CMK (cell line): ENCODE results near the gene MAP2K7.
"Not testable (repeated sequence)": the region's sequence is repeated elsewhere in the genome, so short reads cannot be mapped to it uniquely, and the experiment has no call there.

Experiments
- DNase-seq: peaks from one replicate; pipeline ENCODE4 v3.0.0-alpha.2; 2010; ENCODE audit warnings: low read depth

Gene MAP2K7

GRCh38 chr19:7919610-7920518 lies 16.2 kb downstream of the MAP2K7 start, which contains the start of gene SNAPC2:
Gene SNAPC2 (plus strand): TSS chr19:7920338. CDS start chr19:7920367, 29 bp downstream.
- peak; percentile 91 for DNase-seq

- DNase-seq = peak; percentile 96
These were observed 17.0 kb downstream of the MAP2K7 start for GRCh38 chr19:7920519-7921301.

DNA sequence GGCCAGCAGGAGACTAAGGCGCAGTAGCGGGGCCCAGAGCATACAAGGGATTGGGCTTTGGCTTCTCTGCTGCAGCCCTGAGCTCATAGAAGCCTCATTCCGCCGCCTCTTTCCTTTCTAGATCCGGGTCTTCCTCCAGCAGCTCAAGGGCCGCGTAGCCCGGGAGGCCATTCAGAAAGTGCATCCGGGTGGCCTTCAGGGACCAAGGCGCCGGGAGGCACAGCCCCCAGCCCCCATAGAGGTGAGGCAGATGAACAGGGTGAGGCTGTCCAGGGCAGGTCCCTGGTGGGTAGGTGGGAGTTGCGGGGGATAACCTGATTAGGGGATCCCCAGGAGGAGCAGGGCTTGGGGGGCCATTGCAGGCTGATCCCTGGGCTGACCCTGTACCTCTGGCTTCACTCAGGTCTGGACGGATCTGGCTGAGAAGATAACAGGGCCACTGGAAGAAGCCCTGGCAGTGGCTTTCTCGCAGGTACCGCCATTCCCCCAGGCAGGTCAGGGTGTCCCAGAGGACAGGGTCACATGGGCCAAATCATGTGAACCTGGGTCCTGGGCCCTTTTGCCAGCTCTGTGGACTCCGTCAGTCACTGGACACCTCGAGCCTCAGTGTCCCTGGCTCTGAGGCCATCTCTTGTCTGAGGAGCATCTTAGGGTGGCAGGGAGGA lies 17.8 kb downstream of the MAP2K7 start:
- no peak for DNase-seq

DNA sequence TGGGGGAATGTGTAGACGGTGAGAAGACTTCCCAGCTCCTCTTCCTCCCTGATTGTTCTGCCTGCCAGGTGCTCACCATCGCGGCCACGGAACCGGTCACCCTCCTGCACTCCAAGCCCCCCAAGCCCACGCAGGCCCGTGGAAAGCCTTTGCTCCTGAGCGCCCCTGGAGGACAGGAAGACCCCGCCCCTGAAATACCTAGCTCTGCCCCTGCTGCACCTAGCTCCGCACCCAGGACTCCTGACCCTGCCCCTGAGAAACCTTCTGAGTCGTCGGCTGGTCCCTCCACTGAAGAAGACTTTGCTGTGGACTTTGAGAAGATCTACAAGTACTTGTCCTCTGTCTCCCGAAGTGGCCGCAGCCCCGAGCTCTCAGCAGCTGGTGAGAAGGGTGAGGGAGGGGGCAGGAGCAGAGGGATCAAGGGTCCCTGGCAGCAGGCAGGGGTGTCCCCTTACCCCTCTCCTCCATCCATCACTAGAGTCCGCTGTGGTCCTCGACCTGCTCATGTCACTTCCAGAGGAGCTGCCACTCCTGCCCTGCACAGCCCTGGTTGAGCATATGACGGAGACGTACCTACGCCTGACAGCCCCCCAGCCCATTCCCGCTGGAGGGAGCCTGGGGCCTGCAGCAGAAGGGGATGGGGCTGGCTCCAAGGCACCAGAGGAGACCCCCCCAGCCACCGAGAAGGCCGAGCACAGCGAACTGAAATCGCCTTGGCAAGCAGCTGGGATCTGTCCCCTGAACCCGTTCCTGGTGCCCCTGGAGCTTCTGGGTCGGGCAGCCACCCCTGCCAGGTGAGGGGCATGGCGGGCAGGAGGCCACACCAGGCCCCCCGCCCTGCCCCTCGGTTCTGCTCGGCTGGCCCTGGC lies 18.5 kb downstream of the MAP2K7 start:
- DNase-seq = no peak

GRCh38 chr19:7922836-7923195 lies 19.1 kb downstream of the MAP2K7 start:
- DNase-seq = no peak

DNA sequence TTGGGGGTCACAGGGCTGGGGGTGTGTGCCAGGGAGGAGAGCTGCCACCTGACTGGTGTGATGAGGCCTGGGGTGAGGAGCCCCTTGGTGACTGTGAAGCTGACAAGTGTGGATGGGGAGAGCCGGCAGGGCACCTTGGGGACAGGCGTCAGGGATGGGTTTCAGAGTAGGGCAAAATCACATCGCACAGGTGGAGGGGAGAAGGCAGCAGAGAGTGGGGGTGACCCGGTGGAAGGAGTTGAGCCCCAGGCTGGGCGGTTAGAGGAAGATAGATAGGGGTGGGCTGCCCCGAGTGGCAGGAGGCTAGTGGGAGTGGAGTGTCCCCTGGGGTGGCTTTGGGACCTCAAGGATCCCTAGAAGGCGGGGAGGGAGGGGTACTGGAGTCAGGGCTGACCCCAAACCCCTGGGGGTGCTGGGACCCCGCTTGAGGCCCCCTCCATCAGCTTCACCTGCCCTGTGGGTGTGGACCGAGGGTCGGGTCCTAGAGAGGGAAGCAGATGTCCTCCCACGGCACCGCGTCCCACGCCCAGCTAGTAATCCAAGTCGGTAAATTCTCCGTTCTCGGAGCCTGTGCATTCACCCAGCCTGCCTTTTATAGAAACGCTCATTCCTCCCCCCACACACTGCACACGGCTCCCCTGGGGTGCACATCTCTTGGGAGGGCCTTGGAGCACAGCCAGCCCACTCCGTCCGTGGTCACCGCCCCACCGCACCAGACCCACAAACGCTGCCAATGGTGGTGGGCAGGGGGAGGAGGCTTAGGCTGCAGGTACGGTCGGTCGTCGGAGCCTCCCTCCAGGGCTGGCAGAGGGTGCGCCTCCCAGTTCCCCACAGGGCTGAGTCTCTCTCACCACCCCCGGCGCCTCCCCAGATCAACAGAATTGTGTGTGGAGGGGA lies 19.9 kb downstream of the MAP2K7 start:
- no peak for DNase-seq

DNA sequence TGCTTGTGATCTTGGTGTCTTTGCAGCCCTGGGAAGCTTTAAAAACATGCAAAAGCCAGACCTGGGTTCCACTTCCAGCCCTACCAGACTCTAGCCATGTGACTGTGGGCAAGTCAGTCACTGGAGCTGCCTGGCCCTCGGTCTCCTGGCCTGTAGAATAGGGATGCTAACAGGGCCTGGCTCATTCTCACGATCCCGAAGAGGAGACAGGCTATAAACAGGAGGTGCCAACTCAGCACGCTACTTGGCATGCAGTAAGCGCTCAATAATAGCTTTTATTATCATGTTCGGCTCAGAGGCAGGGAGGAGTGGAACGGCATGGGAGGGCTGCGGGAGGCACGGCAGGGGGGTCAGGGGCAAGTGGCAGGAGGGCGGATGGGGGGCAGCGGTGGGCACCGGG lies 20.6 kb downstream of the MAP2K7 start:
- no peak for DNase-seq

- DNase-seq = no peak
These were observed 21.0 kb downstream of the MAP2K7 start for GRCh38 chr19:7924651-7925170.

- DNase-seq = no peak
These were observed 21.6 kb downstream of the MAP2K7 start for GRCh38 chr19:7925171-7925851.

- DNase-seq = no peak
These were observed 22.5 kb downstream of the MAP2K7 start, which contains the start of gene CTXN1 for GRCh38 chr19:7926021-7926726. Gene CTXN1 (minus strand): TSS chr19:7926135. CDS start chr19:7925538, 597 bp downstream.

DNA sequence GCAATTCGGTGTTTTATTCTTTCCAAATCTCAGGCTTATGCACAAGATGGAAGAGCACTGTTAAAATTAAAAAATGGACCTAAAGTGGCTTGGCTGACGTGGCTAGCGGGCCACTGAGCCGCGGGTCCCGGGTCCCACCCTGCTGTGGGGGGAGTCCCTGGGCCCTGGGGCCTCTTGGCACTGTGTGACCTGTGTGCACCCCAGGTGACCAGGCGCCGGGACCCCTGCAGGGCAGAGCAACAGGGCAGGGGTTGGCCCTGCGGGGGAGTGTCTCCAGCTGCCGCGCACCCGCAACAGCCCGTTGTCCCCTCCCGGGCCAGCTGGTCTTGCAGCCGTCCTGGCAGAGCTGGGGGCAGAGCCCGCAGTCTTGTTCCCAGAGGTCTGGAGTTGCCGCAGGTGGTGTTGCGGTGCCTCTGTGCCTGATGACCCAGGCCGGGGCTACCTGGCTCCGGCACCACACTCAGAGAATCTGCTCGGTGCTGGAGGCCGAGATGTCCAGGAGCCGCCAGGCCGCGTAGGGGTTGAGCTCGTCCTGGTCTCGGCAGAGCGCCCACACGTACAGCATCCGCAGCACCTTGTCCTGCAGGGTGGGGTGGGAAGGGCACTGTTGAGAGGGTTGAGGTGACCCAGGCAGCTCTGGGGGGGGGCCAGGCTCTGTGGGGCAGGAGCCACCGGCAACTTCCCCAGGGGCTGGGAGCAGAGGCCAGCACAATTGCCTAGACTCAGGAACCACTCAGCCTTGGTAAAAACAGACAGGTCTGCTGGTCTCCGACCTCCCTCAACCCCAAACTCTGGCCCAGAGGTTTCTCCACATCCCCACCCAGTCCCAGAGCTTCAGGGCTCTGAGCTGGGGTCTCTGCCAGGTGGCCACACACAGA lies 23.3 kb downstream of the MAP2K7 start:
- no peak for DNase-seq

DNA sequence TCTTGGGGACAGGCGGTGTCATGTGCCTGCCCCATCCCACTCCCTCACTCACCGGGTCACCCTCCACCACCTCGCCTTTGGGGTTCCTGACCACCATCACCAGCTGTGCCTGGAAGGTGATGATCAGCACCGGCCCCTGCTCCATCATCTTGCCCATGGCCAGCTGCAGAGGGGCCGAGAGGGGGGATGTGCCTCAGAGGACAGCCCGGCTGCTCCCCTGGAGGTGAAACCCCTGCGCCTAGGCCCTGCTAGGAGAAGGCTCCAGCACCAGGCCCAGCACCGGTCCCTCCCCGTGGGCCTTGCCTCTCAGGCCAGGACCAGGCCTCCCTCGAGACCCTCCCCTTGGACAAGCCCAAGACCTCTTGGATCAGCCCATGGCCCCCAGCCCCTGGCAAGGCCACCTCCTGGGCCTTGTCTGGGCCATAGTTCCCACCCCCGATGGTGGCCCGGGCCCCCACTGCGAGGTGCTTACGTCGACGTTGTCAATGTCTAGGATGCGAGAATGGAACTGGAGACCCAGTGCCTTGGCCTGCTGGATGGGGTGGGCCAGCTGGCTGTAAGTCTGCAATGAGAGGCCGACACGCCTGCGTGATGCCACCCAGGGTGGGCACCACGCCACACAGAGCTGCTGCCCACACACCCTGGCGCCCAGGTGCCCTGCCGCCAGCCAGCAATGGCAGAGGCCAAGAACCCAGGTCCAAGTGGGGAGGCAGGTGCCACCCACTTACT lies 24.1 kb downstream of the MAP2K7 start:
- DNase-seq = no peak

DNA sequence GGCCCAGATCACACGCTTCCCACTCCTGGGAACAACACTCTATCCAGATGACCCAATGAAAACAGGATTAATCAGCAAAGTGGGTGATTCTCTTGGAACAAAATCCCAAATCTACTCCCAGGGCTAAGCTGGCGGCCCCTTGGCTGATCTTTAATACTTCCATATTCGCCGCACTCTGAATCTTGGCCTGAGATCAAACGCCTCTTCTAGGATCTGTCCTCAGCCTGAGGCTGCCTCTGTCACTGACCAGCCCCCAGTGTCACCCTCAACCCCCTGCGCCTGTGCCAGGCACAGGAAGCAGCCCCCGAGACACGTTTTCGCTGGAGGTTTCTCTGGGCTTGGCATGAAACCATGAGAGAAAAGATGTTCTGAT lies 24.6 kb downstream of the MAP2K7 start:
- no peak for DNase-seq

- DNase-seq = no peak
These were observed 25.3 kb downstream of the MAP2K7 start for GRCh38 chr19:7928741-7929701.

- DNase-seq = not testable (repeated sequence)
These were observed 26.4 kb downstream of the MAP2K7 start for GRCh38 chr19:7930030-7930429.

- DNase-seq = no peak
These were observed 27.1 kb downstream of the MAP2K7 start for GRCh38 chr19:7930765-7931164.
